MV-4-11 (cell line): ENCODE data around the gene TTC23L.

Source experiments
- DNase-seq: peaks from one replicate; lab custom pipeline; 2025; lab: John Stamatoyannopoulos, UW

Gene TTC23L

DNA sequence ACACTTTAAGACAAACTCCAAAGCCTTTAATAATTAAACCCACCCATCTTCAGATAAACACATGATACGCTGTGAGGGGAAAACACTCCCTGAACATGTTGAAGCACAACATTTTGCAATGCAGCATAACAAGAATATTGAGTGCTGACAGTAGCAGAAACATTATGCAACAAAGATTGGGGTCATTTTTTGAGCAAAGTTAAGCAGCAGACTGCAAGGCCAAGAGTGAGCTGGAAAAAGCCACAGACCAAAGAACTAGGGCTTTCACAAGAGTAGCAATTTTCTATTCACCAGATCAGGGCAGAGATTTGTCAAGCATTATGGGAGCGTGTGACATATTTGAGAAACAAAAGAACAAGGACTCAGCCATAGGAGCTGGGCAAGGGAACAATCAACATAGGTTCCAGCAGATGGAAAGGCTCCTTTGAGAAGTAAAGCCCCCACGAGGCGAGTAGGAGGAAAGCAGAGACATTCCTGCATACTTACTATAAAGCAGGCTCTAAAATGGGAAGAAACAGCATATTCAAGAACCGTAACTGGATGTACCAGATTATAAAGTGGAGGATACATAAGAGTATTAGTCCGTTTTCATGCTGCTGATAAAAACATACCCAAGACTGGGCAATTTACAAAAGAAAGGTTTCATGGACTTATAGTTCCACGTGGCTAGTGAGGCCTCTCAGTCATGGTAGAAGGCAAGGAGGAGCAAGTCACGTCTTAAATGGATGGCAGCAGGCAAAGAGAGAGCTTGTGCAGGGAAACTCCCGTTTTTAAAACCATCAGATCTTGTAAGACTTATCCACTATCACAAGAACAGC, 4.8 kb upstream of the TTC23L start:
- DNase-seq, result peak; percentile 64

DNA sequence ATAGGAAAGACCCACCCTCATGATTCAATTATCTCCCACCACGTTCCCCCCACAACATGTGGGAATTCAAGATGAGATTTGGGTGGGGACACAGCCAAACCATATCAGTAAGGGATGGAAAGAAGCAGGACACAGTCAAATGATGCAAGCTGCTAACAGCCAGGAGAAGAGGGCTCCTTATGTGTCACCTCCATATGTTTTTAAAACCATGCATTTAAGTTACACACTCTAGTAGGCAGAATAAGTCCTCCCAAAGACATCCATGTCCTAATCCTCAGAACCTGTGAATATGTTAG, 4.2 kb upstream of the TTC23L start:
- DNase-seq, result no peak

DNA sequence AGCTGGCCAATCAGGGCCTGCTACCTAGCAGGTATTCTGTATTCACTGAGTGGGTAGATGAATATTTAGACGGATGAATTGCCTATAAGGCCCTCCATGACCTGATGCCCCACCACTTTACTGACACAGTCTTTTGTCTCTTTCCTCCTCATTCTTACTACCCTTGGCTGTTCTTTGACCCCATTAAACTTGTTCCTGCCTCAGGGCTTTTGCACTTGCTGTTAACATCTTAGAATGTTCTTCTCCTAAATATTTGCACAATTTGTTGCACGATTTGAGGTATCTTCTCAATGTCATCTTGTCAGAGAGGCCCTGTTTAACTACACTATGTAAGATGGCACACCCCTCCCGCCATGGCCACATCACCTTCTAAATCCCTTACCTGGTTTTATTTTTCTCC, 3.3 kb upstream of the TTC23L start:
- DNase-seq, result no peak

DNA sequence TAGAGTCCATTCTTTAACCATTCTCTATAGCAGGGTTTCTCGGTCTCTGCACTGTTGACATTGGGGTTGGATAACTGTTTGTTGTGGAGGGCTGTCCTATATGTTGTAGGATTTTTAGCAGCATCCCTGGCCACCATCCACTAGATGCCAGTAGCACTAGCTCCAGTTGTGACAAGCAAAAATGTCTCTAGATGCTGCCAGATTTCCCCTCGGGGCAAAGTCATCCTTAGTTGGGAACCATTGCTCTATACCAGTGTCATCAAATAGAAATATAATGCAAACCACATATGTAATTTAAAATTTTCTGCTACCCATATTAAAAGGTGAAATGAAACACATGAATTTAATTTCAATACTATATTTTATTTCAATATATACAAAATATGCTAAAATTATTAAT, 2.9 kb downstream of the TTC23L start:
- DNase-seq, result no peak

DNA sequence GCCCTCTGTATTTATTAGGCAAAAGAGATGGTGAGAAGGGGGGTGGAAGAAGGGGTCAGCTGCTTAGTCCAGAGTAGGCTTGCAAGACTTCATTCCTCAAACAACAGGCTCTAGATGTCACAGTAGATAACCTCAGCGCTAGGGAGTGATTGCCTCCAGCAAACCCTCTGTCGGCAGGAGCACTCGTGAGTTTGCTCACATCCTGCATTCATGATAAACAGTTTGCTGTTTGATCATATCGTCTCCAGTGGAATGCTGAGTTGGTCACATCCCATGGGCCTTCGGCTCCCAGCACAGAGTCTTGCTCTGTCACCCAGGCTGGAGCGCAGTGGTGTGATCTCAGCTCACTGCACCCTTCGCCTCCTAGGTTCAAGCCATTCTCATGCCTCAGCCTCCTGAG, 3.6 kb downstream of the TTC23L start:
- DNase-seq, result no peak

DNA sequence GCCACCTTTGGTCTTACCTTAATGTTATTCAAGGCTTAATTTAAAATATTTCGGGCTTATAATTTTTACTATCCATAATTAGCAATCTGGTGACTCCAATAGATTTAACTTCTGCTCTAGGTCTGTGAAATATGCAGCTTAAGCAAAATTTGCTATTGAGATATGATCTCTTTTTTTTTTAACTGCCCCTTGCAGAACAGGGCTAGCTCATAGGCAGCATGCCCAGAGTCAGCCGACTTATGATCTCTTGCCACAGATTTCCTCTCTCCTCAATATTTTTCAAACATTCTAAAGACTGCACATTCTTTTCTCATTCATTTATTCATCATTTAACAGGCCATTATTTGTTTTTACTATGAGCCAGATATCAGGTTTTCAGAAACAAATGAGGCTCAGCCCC, 4.5 kb downstream of the TTC23L start:
- no peak for DNase-seq

DNA sequence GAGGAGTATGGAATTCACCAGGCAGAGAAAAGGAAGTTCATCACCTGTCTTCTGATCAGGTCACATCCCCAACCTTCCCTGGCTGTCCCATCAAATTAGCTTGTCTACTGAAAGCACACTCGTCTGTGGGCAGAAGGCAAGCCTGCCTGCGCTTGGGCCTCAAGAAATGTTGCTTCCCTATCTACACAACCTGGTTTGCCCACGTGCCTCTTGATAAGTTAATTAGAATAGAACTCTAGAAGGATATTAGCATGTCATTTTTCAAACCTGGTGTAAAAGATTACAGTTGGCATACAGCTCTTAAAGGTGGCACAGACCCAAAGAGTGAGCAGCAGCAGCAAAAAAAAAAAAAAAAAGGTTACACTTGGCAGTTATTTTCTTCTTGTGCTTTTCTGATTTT, 5.1 kb downstream of the TTC23L start:
- DNase-seq, result no peak

DNA sequence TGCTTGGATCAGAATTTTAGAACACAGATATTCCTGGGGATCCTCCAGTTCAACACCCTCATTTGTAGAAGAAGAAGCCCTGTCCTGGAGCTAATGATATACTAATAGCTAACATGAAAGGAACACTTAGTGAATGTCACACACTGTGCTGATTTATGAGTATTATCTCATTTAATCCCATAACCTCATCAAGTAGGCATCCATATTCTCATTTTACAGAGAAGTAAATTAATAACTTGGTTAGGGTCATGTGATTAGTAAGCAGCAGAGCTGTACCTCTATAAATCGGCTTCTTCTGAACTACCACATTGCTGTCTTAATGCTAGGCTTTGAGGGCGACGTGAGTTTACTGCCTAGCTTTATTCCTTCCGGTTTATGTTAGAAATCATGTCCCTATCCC, 6.0 kb downstream of the TTC23L start:
- DNase-seq, result no peak

DNA sequence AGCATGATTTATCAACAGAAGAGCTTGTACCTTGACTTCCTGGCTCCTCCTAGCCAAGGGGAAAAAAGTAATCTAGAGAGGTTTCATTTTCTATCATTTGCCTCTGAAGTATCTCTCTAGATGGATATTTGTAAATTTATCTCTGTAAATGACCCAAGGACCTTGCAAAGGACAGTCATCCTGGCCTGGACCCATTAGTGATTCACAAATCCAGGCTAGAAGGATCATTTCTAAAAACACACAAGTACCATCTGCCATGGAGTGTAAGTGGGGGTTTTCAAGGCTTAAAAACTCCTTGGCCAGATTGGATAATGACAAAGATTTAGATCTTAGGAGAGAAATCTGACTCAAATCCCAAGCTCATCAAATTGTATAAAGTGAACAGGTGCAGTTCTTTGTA, 8.1 kb downstream of the TTC23L start:
- no peak for DNase-seq

DNA sequence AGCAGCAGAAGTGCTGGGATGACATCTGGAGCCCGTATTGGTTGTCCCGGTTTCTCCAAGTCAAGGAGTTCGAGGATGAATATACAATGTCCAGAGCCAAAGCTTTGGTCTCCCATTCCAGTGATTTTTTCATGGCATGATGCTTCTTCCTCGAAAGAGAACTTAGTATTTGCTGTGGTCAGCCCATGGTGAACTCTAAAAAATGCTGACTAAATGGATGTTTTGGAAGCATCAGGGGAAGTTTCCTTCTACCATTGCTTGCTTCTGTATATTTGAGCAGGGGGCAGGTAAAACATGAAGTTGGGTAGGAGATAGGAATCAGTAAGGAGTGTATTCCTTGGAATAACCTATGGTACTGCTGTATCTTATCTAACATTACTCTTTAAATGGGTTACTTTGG, 8.6 kb downstream of the TTC23L start:
- no peak for DNase-seq

DNA sequence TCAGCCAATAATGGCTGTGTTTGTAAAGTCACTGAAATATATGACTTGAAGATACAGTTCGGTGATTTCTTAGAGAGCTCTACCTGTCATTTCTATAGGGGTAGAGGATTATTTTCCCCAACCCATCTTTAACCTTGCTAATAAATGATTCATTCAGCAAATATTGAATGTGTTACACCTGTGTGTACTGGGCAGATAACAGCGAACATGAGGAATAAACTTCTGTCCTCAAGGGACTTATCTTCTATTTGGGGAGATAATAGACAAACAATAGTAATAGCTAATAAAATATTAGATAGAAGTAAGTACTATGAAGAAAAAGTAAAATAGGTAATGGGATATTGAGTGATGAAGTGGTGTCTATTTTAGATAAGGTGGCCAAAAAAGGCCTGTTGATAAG, 9.3 kb downstream of the TTC23L start:
- DNase-seq, result no peak

DNA sequence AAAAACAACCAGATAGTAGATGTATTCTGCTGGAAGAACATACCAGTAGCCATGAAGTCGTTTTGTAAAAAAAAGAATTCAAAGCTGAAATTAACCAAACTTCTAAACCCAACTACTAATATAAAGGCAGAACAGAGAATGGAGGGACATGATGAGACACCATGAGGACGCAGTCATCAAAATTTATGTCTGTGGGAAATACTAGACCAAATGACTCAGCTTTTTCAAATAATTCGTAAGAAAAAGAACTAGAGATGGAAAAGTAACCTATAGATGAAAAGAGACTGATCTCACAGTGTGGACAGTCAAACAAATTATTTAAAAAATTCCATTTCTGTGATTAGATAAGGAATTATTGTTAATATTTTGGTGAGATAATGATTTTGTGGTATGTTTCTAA, 10.3 kb downstream of the TTC23L start:
- DNase-seq, result no peak

DNA sequence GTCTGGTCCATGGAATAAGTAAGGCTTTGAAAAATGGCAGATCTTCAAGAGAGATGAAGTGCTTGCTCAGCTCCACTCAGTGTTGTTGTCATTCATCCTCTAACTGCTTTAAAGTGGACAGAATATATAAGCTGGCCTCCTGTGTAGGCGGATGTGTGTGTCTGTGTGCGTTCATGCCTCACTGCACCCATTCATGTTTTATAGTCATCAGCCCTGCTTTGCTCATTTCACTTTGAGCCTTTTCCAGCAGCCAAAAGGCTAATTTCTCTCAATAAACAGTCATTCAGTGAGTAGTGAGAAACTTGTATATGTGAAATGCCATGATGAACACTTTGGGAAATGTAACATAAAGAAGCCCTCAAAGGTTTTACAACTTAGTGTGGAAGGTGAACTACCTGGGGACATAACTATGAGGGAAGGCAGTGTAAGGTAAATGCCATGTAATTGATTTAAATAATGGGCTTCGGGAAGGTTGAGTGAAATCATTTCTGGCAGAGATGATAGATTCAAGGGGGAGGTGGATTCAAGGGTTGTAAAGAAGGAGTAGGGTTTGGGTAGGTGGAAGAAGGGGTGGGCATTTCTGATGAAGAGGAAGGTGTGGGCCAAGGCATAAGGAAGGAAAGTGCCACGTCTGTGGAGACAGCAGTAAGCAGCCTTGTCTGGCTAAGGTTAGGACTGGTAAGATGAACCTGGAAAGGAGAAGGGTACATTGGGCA, 15.7 kb downstream of the TTC23L start:
- DNase-seq, result no peak

DNA sequence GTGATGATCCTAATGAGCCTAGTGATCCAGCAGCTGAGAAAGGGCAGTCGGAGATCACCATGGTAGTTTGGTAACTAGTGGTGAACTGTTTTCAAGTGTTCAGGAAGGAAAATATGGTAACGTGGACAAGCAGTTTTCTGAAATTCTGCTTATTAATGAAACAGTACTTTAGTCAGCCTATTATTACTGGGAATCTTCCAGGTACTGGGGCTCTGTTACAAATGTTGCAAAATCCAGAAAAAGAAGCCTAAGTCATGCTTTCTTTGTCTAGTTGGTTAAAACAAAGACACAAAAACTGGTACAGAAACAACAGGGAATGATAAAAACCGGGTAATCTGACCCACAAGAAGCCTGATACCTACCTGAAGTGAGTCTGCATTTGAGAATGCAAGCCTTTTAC, 18.2 kb downstream of the TTC23L start:
- DNase-seq, result no peak

DNA sequence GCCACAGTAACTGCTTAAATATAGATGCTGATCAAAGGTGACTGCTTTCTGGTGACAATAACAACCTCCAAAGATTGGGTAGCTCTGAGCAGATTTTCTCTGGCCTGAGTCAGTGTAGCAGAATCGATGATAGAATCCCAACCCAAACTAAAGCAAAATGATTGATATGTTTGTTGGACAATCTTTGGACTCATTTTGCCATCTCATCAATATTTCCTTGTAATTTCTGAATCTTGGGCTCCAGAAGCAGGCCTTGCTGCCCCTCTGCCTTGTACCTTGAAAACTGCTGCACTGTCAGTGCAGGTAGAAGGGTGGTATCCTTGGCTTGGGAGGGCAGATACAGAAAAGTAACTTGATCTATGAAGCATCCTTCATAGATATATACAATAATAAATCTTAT, 18.9 kb downstream of the TTC23L start:
- no peak for DNase-seq

DNA sequence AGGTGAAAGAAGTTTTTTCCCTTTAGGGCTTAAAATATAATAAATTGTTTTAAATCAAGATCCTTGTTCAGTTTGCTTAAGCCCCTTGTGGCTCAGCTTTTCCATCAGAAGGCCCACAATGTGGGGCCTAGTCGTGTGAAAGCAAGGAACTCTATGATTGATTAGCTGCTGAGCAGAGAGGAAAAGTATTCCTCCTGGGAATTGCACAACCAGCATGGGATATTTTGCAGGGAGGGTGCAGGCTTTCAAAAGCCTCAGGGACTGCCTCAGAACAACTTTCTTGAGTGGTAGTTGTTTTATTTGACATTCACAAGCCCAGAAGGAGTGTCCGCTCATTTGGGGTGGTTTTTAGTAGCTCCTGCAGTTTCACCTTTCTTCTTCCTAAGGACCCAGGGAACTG, 19.8 kb downstream of the TTC23L start:
- DNase-seq, result no peak

DNA sequence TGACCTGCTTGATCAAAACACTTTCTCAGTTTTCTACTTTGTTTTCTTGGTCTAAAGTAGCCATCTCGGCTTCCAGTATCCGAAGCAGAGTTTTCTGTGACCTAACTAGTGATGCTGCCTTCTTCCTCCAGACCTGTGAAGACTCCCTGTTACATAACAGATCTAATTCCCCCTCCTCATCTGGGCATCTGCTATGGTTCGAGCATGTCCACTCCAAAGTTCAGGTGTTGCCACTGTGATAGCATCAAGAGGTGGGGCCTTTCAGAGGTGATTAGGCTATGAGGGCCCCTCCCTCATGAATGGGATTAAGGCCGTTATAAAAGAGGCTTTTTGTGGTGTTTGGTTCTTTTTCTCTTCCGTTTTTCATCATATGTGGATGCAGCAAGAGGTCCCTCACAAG, 20.3 kb downstream of the TTC23L start:
- DNase-seq, result no peak

DNA sequence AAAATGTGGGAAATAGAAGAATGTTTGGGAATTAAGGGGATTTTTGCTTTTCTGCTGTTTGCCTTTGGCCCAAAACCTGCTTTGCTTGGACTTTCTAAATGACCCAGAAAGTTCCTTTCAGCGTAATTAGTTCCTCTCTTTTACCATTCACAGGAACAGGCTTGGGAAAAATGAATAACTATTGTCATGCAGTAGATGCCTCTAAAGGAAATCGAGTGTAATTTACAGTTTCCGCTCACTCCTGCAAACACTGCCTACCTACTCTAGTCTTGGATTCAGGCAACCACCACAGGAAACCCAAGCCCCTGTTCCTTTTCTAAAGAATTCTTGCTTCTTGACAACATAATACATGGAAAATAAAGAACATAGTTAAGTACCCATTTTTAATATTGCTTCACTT, 25.0 kb downstream of the TTC23L start:
- DNase-seq, result no peak

DNA sequence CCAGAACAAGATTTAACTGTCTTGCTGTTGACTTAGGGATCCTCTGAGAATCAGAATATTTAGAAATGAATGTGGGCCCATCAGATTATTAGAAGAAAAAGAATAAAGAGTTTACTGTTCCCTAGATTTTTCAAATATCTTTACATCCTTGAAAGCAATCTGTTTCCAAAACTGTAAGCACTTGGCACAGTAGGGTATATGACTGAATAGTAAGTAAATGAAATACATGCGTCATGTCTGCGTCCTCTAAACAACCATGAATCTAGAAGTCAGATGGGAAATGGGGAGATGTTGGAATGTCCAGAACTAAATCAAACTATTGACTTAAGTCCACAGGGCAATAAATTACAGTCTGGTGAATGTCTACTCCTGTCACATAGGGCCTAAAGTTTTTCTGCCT, 26.1 kb downstream of the TTC23L start:
- DNase-seq, result no peak

DNA sequence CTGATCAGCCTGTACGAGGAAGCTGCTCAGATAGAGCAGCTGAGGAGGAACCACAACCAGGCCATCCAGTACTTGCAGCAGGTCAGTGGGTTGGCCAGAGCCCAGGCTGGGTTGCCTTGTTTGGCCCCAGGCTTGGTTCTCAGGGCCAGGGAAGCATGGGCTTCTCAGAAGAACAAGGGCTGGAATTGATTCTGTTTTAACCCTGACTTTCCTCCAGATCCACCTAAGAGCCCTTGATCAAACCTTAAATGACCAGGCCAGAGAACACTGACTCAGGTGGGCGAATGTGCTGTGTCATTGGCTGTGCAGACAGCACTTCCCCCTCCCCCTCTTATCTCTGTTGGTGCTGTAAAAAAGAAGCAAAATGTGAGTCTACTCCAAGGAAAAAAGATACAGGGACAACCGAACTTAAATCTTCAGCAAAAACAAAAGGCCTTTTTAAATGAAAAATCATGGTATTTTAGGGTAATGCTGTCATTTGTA, 28.1 kb downstream of the TTC23L start:
- DNase-seq, result no peak

DNA sequence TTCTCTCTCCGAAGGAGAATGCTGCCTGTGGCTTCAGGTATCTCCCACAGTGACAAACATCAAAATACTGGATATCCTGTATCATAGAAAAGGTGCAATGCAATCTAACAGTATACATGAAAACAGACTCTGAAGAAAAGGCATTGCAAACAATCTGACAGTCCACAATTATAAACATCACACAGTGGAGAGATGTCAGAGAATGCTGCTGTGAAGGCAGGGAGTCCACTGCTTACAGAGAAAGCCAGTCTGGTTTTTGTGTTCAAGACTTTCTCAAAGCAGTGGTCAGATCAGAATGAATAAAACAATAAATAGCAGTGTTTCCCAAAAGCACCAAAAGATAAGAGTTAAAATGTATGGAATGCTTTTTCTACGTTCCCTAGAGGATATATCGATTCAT, 28.7 kb downstream of the TTC23L start:
- DNase-seq, result no peak

DNA sequence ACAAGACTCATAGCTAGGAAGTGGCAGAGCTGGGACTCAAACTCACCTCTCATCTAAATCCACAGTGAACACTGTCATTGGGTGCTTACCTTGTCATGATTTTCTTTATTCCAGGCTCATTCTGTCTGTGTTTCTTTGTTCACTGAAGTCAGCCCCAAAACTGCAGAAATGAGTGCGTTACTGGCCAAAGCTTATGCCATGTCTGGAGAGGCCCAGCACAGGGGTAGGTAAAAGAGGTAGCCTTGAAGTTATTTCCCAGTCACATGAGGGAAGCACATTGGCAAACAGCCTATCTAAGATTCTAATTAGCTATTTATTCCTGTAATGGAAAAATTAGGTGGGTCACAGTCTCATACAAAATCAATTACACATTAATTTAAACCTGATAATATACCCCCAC, 29.8 kb downstream of the TTC23L start:
- no peak for DNase-seq

DNA sequence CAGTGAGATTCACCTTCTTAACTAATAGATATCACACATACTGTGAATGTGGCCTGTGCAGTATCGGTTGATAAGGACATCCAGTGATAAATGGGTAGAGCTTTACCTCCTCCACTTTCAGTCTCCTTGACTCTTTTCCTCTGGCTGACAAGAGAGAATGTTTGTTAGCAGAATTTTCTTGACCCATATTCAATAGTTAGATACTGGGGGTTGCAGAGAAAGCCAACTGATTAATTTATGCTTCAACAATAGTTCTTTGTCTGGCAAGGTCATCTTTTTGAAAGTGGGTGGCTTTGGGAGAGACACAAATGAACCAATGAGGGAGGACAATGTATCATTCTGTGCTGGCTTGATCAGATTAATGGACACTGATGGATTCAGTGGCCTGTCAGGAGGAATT, 30.3 kb downstream of the TTC23L start:
- DNase-seq, result no peak

DNA sequence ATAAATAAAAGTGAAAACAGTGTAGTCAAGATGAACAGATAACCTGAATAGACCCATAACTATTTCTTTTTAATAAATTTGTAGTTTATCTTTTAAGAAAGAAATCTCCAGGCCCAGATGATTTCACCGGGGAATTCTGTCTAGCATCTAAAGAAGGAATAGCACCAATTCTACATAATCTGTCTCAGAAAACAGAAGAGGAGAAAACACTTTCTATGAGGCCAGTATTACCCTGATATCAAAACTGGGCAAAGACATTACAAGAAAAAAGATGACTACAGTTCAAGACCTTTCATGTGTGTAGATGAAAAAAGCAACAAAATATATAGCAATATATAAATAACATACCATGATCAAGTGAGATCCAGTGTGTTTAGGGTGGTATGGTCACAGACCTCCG, 31.4 kb downstream of the TTC23L start:
- DNase-seq, result no peak
